NCI-H2227 treated with DMSO at 0.1 percent for 48 hours (cell line): Measurements from ENCODE around the gene MALRD1.

Experiments
- DNase-seq: peaks from one replicate; lab custom pipeline; 2025; lab: John Stamatoyannopoulos, UW

MALRD1 gene

DNA sequence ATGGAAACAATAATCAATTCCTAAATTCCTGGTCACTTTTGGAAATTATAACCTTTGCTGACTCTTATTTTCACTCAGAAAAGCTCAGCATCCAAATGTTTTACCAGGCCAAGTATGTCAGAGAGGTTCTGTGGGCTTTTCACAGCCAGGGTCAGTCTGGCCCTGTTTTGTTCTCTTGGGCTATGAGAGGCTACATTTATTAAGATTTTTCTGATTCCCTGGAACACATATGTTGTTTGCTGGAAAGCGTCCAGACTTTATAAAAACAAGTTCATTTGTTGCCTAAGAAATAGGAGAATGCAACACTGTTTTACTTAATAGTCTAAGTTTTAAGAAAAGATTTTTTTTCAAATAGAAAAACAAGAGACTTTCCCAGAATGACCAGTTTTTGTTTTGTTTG lies 529.2 kb downstream of the MALRD1 start:
- no peak for DNase-seq

DNA sequence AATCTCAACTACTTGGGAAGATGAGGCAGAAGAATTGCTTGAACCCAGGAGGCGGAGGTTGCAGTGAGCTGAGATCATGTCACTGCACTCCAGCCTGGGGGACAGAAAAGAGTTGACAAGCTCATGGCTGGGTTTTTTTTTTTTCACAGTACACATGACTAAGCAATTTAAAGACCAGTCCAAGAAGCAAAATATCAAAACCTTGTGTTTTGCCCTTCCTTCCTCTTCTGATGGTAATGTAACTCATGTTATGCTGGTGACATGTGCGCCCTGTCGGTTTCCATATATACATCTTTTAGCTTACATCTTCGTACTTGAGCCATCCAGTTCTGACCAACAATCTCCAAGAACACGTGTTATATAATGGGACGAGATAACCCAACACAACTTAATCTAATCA lies 530.0 kb downstream of the MALRD1 start:
- DNase-seq, result no peak

GRCh38 chr10:19579761-19580545 lies 531.4 kb downstream of the MALRD1 start:
- DNase-seq, result no peak

- no peak for DNase-seq
These were observed 532.1 kb downstream of the MALRD1 start for GRCh38 chr10:19580691-19581090.

- no peak for DNase-seq
These were observed 540.0 kb downstream of the MALRD1 start for GRCh38 chr10:19588608-19589007.

GRCh38 chr10:19592276-19592675 lies 543.7 kb downstream of the MALRD1 start:
- DNase-seq, result no peak

GRCh38 chr10:19595212-19595845 lies 546.7 kb downstream of the MALRD1 start:
- no peak for DNase-seq

- no peak for DNase-seq
These were observed 557.2 kb downstream of the MALRD1 start for GRCh38 chr10:19605806-19606205.

- DNase-seq, result no peak
These were observed 558.4 kb downstream of the MALRD1 start for GRCh38 chr10:19606968-19607367.

DNA sequence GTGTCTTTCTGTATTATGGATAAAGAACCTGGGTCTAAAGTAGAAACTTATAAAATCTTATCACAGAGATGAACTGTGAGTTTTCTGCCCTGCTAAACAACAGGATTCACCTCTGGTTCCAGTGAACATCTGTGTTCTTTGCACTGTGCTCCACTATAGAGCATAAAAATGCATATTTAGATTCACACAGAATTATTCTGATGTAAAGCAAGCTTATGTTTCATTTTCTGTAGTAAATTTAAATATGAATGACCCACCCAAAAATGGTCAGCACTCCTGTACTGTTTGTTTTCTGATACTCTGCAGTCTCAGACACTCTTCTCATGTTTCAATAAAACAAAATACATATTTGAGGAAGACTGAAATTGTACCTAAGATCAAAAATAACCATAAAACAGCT lies 563.2 kb downstream of the MALRD1 start:
- DNase-seq, result no peak

DNA sequence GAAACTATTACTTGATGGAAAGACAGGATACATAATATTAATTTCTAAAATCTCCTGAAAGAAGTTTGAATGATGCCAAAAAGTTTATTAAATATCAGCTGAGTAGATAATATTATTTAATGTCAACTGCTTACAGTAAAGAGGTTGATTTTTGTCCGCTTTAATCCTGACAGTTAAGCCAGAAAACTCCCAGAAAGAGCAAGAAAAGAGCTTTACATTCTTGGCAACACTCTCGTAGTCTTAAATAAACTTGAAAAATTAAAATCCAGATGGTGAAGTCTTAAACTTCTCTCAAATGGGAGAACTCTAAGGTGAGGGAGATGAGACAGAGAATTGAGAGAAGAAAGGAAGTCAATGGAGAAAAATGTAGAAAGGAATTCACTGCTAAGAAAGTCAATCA lies 568.4 kb downstream of the MALRD1 start:
- no peak for DNase-seq

- no peak for DNase-seq
These were observed 572.2 kb downstream of the MALRD1 start for GRCh38 chr10:19620811-19621210.

GRCh38 chr10:19623321-19623720 lies 574.7 kb downstream of the MALRD1 start:
- DNase-seq, result no peak

DNA sequence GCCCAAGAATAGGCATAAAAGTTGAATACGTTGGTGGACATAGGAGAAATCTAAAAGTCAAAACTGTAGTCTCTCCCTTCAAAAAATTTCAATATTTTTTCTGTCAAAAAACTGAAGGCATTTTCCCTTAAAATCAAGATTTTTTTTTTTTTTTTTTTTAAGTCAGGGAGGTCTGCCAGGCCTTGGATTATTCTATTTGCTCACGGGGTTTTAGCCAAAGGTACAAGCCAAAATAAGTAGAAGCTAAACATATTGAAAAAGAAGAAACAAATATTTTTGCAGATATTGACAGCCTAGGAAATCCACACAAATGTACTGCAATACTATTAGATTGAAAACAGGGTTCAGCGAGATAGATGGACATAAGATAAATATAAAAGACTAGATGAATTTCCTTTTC lies 577.6 kb downstream of the MALRD1 start:
- DNase-seq, result no peak

- no peak for DNase-seq
These were observed 580.4 kb downstream of the MALRD1 start for GRCh38 chr10:19628767-19629560.

- no peak for DNase-seq
These were observed 581.0 kb downstream of the MALRD1 start for GRCh38 chr10:19629567-19629966.

- DNase-seq, result no peak
These were observed 585.6 kb downstream of the MALRD1 start for GRCh38 chr10:19634163-19634562.

GRCh38 chr10:19638182-19638895 lies 589.7 kb downstream of the MALRD1 start:
- no peak for DNase-seq

DNA sequence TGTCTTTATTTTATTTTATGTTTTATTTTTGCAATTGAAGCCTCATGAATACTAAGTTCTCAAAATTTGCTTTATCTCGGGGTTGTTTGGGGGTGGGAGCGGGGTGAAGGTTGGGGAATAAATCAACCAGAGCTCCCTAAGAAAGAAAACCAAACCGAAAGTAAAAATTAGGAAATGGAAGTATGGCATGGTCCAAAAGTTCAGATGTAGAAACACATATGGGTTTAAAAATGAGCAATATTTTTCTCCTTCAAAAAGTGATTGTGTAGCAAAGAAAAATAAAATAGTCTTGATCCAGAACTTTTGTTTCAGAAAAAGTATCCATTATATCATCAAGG lies 590.3 kb downstream of the MALRD1 start:
- no peak for DNase-seq

GRCh38 chr10:19640566-19641263 lies 592.1 kb downstream of the MALRD1 start:
- no peak for DNase-seq

GRCh38 chr10:19651549-19651948 lies 602.9 kb downstream of the MALRD1 start:
- DNase-seq, result no peak

- DNase-seq, result no peak
These were observed 604.1 kb downstream of the MALRD1 start for GRCh38 chr10:19652750-19653149.
